Measurements from ENCODE around the gene INTS6. TPM values are rescaled to one million over a fixed set of nuclear protein-coding genes. Genes with fewer than 3 reads are reported as not detected.
A peak's percentile ranks its signal among the peaks of the same experiment; 100 is the strongest.
"Not testable (repeated sequence)": the region's sequence is repeated elsewhere in the genome, so short reads cannot be mapped to it uniquely, and the experiment has no call there.

Gene INTS6
- total RNA-seq, 4 donors from 2014 or later: 22.4 to 35.0 (median 29.8) TPM

DNA sequence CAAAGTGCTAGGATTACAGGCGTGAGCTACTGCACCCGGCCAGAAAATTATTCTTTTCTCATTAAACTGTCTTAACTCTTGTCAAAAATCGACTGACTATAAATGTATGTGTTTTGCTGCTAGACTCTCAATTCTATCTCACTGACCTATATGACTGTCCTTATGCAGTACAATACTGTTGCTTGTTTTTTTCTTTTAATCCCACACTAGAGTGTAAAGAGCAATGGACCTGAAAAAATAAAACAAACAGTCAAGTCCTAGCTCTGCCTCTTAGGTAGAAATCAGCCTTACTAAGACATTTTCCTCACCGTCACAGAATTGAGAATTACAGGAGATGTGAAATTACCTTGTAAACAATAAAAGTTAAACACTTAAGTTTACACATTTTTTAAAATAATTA lies 35.1 kb downstream of the INTS6 start:
- Histone ChIP-seq H3K27me3 (no peaks in the 10 kb centered on the region), H3K4me3 (no peak overlapping the region), H3K36me3 (peaks cover 0 to 11% of the 10 kb centered on the region in 2 donors), H3K27ac (no peak overlapping the region), H3K4me1 (peaks cover 0 to 19% (median 0%) of the 10 kb centered on the region in 3 donors), H3K9me3 (no peaks in the 10 kb centered on the region)
- no peak for ATAC-seq
- TF ChIP-seq, protein P1, sequence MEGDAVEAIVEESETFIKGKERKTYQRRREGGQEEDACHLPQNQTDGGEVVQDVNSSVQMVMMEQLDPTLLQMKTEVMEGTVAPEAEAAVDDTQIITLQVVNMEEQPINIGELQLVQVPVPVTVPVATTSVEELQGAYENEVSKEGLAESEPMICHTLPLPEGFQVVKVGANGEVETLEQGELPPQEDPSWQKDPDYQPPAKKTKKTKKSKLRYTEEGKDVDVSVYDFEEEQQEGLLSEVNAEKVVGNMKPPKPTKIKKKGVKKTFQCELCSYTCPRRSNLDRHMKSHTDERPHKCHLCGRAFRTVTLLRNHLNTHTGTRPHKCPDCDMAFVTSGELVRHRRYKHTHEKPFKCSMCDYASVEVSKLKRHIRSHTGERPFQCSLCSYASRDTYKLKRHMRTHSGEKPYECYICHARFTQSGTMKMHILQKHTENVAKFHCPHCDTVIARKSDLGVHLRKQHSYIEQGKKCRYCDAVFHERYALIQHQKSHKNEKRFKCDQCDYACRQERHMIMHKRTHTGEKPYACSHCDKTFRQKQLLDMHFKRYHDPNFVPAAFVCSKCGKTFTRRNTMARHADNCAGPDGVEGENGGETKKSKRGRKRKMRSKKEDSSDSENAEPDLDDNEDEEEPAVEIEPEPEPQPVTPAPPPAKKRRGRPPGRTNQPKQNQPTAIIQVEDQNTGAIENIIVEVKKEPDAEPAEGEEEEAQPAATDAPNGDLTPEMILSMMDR (IDR thresholded peaks at IDR 0.05): no peak
- TF ChIP-seq EP300 (IDR thresholded peaks at IDR 0.05): no peak
- no peak for TF ChIP-seq POLR2A (IDR thresholded peaks at IDR 0.05)
- TF ChIP-seq POLR2AphosphoS5 (IDR thresholded peaks at IDR 0.05): no peak
- 90 to 97% methylated on average over 4 of the region's 4 CpGs for WGBS, 2 donors (ENCODE audit: low coverage in 1 of 2)

DNA sequence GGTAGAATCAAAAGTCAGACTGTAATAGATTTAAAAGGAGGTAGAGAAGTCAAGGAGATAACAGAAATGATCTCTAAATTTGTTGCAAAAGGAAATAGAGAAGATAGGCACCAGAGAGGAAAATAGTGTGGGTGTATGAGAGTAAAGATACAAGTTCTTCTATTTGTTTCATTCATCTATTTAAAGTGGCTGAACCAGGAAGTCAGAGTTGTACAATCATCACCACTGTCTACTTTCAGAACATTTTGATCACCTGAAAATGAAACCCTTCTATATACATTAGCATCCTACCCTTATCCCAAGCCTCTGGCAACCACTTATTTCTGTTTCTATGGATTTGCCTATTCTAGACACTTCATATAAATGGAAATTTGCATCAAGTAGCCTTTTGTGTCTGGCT lies 36.7 kb downstream of the INTS6 start:
- TF ChIP-seq POLR2A (IDR thresholded peaks at IDR 0.05): no peak
- TF ChIP-seq EP300 (IDR thresholded peaks at IDR 0.05): no peak
- TF ChIP-seq, protein P1 (IDR thresholded peaks at IDR 0.05): no peak
- TF ChIP-seq POLR2AphosphoS5 (IDR thresholded peaks at IDR 0.05): no peak
- ATAC-seq: no peak
- Histone ChIP-seq H3K4me3 (no peak overlapping the region), H3K27ac (no peak overlapping the region), H3K27me3 (no peaks in the 10 kb centered on the region), H3K9me3 (no peaks in the 10 kb centered on the region), H3K4me1 (peaks cover 0 to 14% (median 0%) of the 10 kb centered on the region in 3 donors), H3K36me3 (peaks cover 0 to 16% of the 10 kb centered on the region in 2 donors)

GRCh38 chr13:51415339-51415738 lies 37.5 kb downstream of the INTS6 start:
- H3K27me3 ChIP-seq, H3K27ac ChIP-seq, ATAC-seq, H3K9me3 ChIP-seq, H3K4me3 ChIP-seq: not testable (repeated sequence)
- Histone ChIP-seq H3K36me3 (peaks cover 0 to 17% of the 10 kb centered on the region in 2 donors), H3K4me1 (peaks cover 0 to 11% (median 0%) of the 10 kb centered on the region in 3 donors)
- 89% methylated on average over 1 of the region's 1 CpG; no CpG with 5 or more reads in 1 of the 2 donors for WGBS, 2 donors (ENCODE audit: low coverage in 1 of 2)

- H3K4me3 ChIP-seq: no peak overlapping the region
- H3K36me3 ChIP-seq: peaks cover 0 to 17% of the 10 kb centered on the region in 2 donors
- WGBS, 2 donors (ENCODE audit: low coverage in 1 of 2): 92% methylated on average over 3 of the region's 3 CpGs; no CpG with 5 or more reads in 1 of the 2 donors
- no peaks in the 10 kb centered on the region for H3K27me3 ChIP-seq
- H3K4me1 ChIP-seq: peaks cover 0 to 5% (median 0%) of the 10 kb centered on the region in 3 donors
- H3K9me3 ChIP-seq: no peaks in the 10 kb centered on the region
- TF ChIP-seq POLR2A (IDR thresholded peaks at IDR 0.05): no peak
- TF ChIP-seq EP300 (IDR thresholded peaks at IDR 0.05): no peak
- TF ChIP-seq, protein P1 (IDR thresholded peaks at IDR 0.05): no peak
- TF ChIP-seq POLR2AphosphoS5 (IDR thresholded peaks at IDR 0.05): no peak
- H3K27ac ChIP-seq: no peak overlapping the region
- ATAC-seq: no peak
These were observed 40.4 kb downstream of the INTS6 start for GRCh38 chr13:51412431-51412830.

GRCh38 chr13:51405176-51405575 lies 47.7 kb downstream of the INTS6 start:
- no peaks in the 10 kb centered on the region for H3K36me3 ChIP-seq
- no peak for ATAC-seq
- H3K9me3 ChIP-seq: no peaks in the 10 kb centered on the region
- no peak for TF ChIP-seq POLR2AphosphoS5 (IDR thresholded peaks at IDR 0.05)
- H3K4me1 ChIP-seq: peaks cover 0 to 4% (median 0%) of the 10 kb centered on the region in 3 donors
- WGBS, 2 donors (ENCODE audit: low coverage in 1 of 2): 25 to 76% methylated on average over 2 of the region's 2 CpGs
- no peak overlapping the region for H3K4me3 ChIP-seq
- H3K27me3 ChIP-seq: no peaks in the 10 kb centered on the region
- H3K27ac ChIP-seq: no peak overlapping the region

DNA sequence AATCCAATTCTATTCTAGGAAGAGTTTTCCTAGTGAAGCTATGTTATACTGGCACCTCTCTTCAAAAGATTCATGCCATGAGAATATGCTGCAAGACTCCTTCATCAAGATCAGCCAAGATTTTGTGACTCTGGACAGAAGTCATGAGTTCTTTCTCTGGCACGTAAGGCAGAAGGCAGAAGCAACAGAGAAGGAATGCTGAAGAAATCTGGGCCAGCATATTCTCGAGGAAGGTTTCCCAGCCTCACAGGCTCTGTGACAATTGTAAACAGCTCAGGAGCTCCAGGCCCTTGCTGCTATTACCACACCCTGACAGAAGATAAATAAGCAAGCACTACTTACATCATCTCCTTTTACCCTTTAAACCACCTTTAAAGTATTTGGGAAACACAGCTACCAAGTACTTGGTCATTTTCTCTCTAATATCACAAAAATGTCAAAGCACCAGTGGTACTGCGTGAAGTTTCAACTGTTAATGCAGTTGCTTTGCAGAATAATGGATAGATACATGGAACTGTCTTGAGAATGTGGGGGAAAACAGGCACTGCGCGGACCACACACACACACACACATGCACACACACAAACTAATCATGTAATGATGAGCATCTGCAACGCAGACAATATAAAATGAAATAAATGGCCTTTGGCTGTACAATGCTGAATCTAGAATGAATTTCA lies 55.4 kb downstream of the INTS6 start:
- 42 to 56% methylated on average over 6 of the region's 6 CpGs for WGBS, 2 donors (ENCODE audit: low coverage in 1 of 2)
- no peak overlapping the region for H3K4me3 ChIP-seq
- TF ChIP-seq POLR2AphosphoS5 (IDR thresholded peaks at IDR 0.05) (peak; percentile 53), POLR2A (IDR thresholded peaks at IDR 0.05) (no peak)
- no peaks in the 10 kb centered on the region for H3K27me3 ChIP-seq
- H3K27ac ChIP-seq: peak overlapping the region; percentile 39 to 57 (median 48)
- H3K4me1 ChIP-seq: peaks cover 5 to 25% (median 8%) of the 10 kb centered on the region in 3 donors
- ATAC-seq: peak; percentile 97
- no peaks in the 10 kb centered on the region for H3K36me3 ChIP-seq
- H3K9me3 ChIP-seq: no peaks in the 10 kb centered on the region
